K562 (cell line): ENCODE results near the gene ZSWIM6. TPM values are rescaled to one million over a fixed set of nuclear protein-coding genes. Genes with fewer than 3 reads are reported as not detected.

Experiments used
- ATAC-seq: fragments of 200-7000 bp; cut with Tn5 transposase; 3 replicates; pipeline ENCODE4 v1.9.1; 2020; ENCODE audit warnings: moderate library complexity
- BruUV-seq: library from RNA; stranded (reverse); fragments of 400-500 nt; replicated peaks from 2 replicates; lab custom pipeline; 2021; lab: Mats Ljungman, UMichigan
- CTCF ChIA-PET: fragments of 300-600 bp; formaldehyde crosslinking; extraction: SDS; loops from one replicate; lab custom pipeline; 2021; ENCODE audit warnings: low intra/inter-chr PET ratio; lab: Yijun Ruan, JAX
- POLR2A ChIA-PET: fragments of 300-600, 350-650 bp; sonication (Branson Sonifier 250); formaldehyde crosslinking; extraction: SDS; loops from one replicate; lab custom pipeline; 2021; ENCODE audit warnings: antibody characterized with exemption, inconsistent platforms; lab: Yijun Ruan, JAX
- DNase-seq, 4 experiments: peaks; one replicate each; pipeline versions ENCODE4 v3.0.0 to v3.0.0-alpha.2; 2011 to 2018; ENCODE audit warnings: low spot score in 3 of 4, mixed read lengths in 3 of 4; ENCODE audit errors: extremely low read depth in 1 of 4
- FAIRE-seq: peaks from 2 replicates; lab custom pipeline; 2011; peaks lifted over from hg19 to GRCh38; lab: Jason Lieb, UNC
- H2AFZ ChIP-seq: 2 replicates; pipeline ENCODE4 v1.6.0; 2011; ENCODE audit warnings: low read depth, low read length, control low read depth, inconsistent platforms
- H3K27ac ChIP-seq: fragments of 200-600 bp; 3 replicates; pipeline ENCODE4 v1.8.0; 2011; ENCODE audit warnings: low read depth, mild to moderate bottlenecking, control low read depth, inconsistent platforms, low read length, moderate library complexity, mixed read lengths; ENCODE audit errors: extremely low read depth
- H3K27me3 ChIP-seq, 2 experiments: fragments of 300-600 bp in 1 of 2; 2 replicates in 1 of 2; 3 replicates in 1 of 2; pipeline versions ENCODE4 v1.6.0 to v1.8.0; 2011; ENCODE audit warnings: inconsistent platforms in 2 of 2, low read length in 2 of 2, mild to moderate bottlenecking in 1 of 2, mixed read lengths in 1 of 2, moderate library complexity in 1 of 2; ENCODE audit not compliant: control insufficient read depth in 2 of 2, insufficient read depth in 2 of 2
- H3K36me3 ChIP-seq: fragments of 300-600 bp; 3 replicates; pipeline ENCODE4 v1.8.0; 2011; ENCODE audit warnings: mild to moderate bottlenecking, low read length, inconsistent platforms; ENCODE audit not compliant: control insufficient read depth, insufficient read depth
- H3K4me1 ChIP-seq, 2 experiments: fragments of 200-600 bp in 1 of 2; replicated peaks in 1 of 2; 2 replicates in 1 of 2; 3 replicates in 1 of 2; pipeline versions ENCODE4 v1.5.1 to v1.8.0; 2011; ENCODE audit warnings: inconsistent platforms in 2 of 2, low read length in 2 of 2, mild to moderate bottlenecking in 1 of 2, mixed read lengths in 1 of 2, moderate library complexity in 1 of 2; ENCODE audit not compliant: control insufficient read depth in 2 of 2, insufficient read depth in 2 of 2
- H3K4me2 ChIP-seq: 2 replicates; pipeline ENCODE4 v1.6.1; 2011; ENCODE audit warnings: low read length, control low read depth, inconsistent platforms, mixed read lengths; ENCODE audit not compliant: insufficient read depth
- H3K4me3 ChIP-seq: fragments of 200-600 bp; sonication (generic), shearing (Covaris generic); 2 replicates; pipeline ENCODE4 v1.5.1; 2016; ENCODE audit warnings: control low read depth, inconsistent platforms
- H3K79me2 ChIP-seq: fragments of 200-600 bp; 3 replicates; pipeline ENCODE4 v1.8.0; 2011; ENCODE audit warnings: low read length, inconsistent platforms; ENCODE audit not compliant: control insufficient read depth, insufficient read depth
- H3K9ac ChIP-seq, 2 experiments: 2 replicates each; pipeline versions ENCODE4 v1.6.0 to v1.6.1; 2011; ENCODE audit warnings: low read depth in 2 of 2, low read length in 2 of 2, control low read depth in 1 of 2, inconsistent platforms in 1 of 2, mild to moderate bottlenecking in 1 of 2, mixed read lengths in 1 of 2; ENCODE audit not compliant: insufficient read depth in 1 of 2
- H3K9me1 ChIP-seq: one replicate; pipeline ENCODE4 v1.6.0; 2011; ENCODE audit warnings: inconsistent platforms, mild to moderate bottlenecking, low read length, moderate library complexity; ENCODE audit not compliant: control insufficient read depth, insufficient read depth
- H3K9me3 ChIP-seq: replicated peaks from 2 replicates; pipeline ENCODE4 v1.5.1; 2011; ENCODE audit warnings: low read depth, low read length, inconsistent platforms; ENCODE audit not compliant: control insufficient read depth, insufficient read depth
- H4K20me1 ChIP-seq: replicated peaks from 2 replicates; pipeline ENCODE4 v1.6.1; 2011; ENCODE audit warnings: low read length, inconsistent platforms, mixed read lengths; ENCODE audit not compliant: control insufficient read depth, insufficient read depth
- AFF4 ChIP-seq: sonication (generic); formaldehyde crosslinking; IDR thresholded peaks from 2 replicates; pipeline ENCODE4 v1.8.0; 2023; ENCODE audit warnings: mild to moderate bottlenecking, missing genetic modification reagents
- CC2D1A ChIP-seq: fragments of 450-650 bp; IDR thresholded peaks from 2 replicates; pipeline ENCODE4 v1.6.1; 2017; ENCODE audit warnings: mild to moderate bottlenecking
- CREM ChIP-seq: IDR thresholded peaks from 2 replicates; pipeline ENCODE4 v1.6.1; 2014; ENCODE audit warnings: antibody characterized with exemption, low read depth
- ESRRA ChIP-seq: fragments of 450-650 bp; IDR thresholded peaks from 2 replicates; pipeline ENCODE4 v1.6.1; 2014; ENCODE audit warnings: low read depth, mild to moderate bottlenecking, moderate library complexity, borderline replicate concordance
- NCOA4 ChIP-seq: fragments of 450-650 bp; IDR thresholded peaks from 2 replicates; pipeline ENCODE4 v1.6.1; 2018; ENCODE audit warnings: mild to moderate bottlenecking; ENCODE audit not compliant: partially characterized antibody
- NEUROD1 ChIP-seq: fragments of 150-350 bp; IDR thresholded peaks from 2 replicates; pipeline ENCODE4 v1.6.1; 2014; ENCODE audit warnings: borderline replicate concordance, low read length, low read depth; ENCODE audit not compliant: partially characterized antibody
- NUFIP1 ChIP-seq: fragments of 450-650 bp; IDR thresholded peaks from 2 replicates; pipeline ENCODE4 v1.6.1; 2018; ENCODE audit not compliant: partially characterized antibody
- PYGO2 ChIP-seq: fragments of 450-650 bp; IDR thresholded peaks from 2 replicates; pipeline ENCODE4 v1.6.1; 2016; ENCODE audit warnings: mild to moderate bottlenecking, missing genetic modification characterization, moderate library complexity, missing compliant biosample characterization
- RAD51 ChIP-seq: fragments of 450-650 bp; IDR thresholded peaks from 2 replicates; pipeline ENCODE4 v1.7.1; 2016; ENCODE audit warnings: low read depth, mild to moderate bottlenecking, borderline replicate concordance
- ZBTB8A ChIP-seq: fragments of 450-650 bp; IDR thresholded peaks from 2 replicates; pipeline ENCODE4 v1.6.1; 2018; ENCODE audit warnings: mild to moderate bottlenecking, moderate library complexity; ENCODE audit not compliant: partially characterized antibody
- ZNF347 ChIP-seq: fragments of 450-650 bp; formaldehyde crosslinking; IDR thresholded peaks from 2 replicates; pipeline ENCODE4 v1.4.0; 2020; ENCODE audit warnings: low read depth, mild to moderate bottlenecking, moderate library complexity
- ZNF764 ChIP-seq: fragments of 250-450 bp; sonication (Bioruptor Pico); IDR thresholded peaks from 2 replicates; pipeline ENCODE4 v1.4.0; 2020; ENCODE audit warnings: low read depth, mild to moderate bottlenecking, moderate library complexity
- ZZZ3 ChIP-seq: fragments of 450-650 bp; IDR thresholded peaks from 2 replicates; pipeline ENCODE4 v1.6.1; 2016; ENCODE audit warnings: antibody characterized with exemption, mild to moderate bottlenecking, moderate library complexity
- WGBS: fragments of 100-300 bp; shearing (Covaris generic); methylation state at CpG from one replicate; pipeline ENCODE4 v1.1.6; 2016; ENCODE audit warnings: low coverage, mixed read lengths; ENCODE audit not compliant: insufficient coverage; ENCODE audit errors: missing lambda C conversion rate; 5-methylcytosine and 5-hydroxymethylcytosine counted together
- in situ Hi-C: fragments of 300-500 bp; cut with MboI; formaldehyde crosslinking; loops from 4 replicates; pipeline ENCODE4 v1.15.0; 2018; ENCODE audit warnings: inconsistent platforms, mixed read lengths
- intact Hi-C: fragments of 100-400 bp; cut with micrococcal nuclease; formaldehyde crosslinking; loops from 2 replicates; pipeline ENCODE4 v1.14.2; 2022
- polyA plus RNA-seq, 8 experiments: library from polyadenylated mRNA; depleted of rRNA in 4 of 8; stranded (reverse) in 5 of 8; unstranded in 3 of 8; fragments of >200 nt; fragmentation: Nextera tagmentation in 2 of 8; fragmentation: Illumina TruSeq in 1 of 8; extraction: Ambion mirVana in 2 of 8; extraction: Trizol in 1 of 8; gene quantifications; 2 replicates each; pipeline versions ENCODE4 v1.2.1 to v1.2.3, GENCODE V29; 2011 to 2014; ENCODE audit warnings: inconsistent platforms in 1 of 8, missing spikeins in 1 of 8
- total RNA-seq, 7 experiments: library from RNA; depleted of rRNA in 6 of 7; stranded (reverse); fragments of >200 nt in 6 of 7; fragmentation: Illumina TruSeq in 2 of 7; extraction: Trizol in 2 of 7; gene quantifications; 2 replicates each; pipeline versions ENCODE4 v1.2.1 to v1.2.3, GENCODE V29; 2011 to 2021; ENCODE audit warnings: low replicate concordance in 1 of 7
- TF ChIP-seq, protein P1 (sequence below), 2 experiments: fragments of 250-450 bp in 1 of 2; fragments of 450-650 bp in 1 of 2; sonication (Bioruptor Pico) in 1 of 2; IDR thresholded peaks; 2 replicates each; pipeline versions ENCODE4 v1.6.1 to v1.8.0; 2016 to 2021; ENCODE audit warnings: mild to moderate bottlenecking in 2 of 2, moderate library complexity in 2 of 2, missing compliant biosample characterization in 1 of 2, missing genetic modification characterization in 1 of 2

Gene ZSWIM6
- total and polyA plus RNA-seq, 9 of the 15 experiments (the other 6 are each of a cell fraction or from before 2014, with no cell fraction given), result 0.81 to 3.2 (median 2.0) TPM

GRCh38 chr5:61298580-61298979, 33.5 kb upstream of the ZSWIM6 start:
- ATAC-seq (no peak), FAIRE-seq (no peak), DNase-seq (no peak)
- no peaks in the 10 kb centered on the region for H4K20me1 ChIP-seq
- no peak overlapping the region for H2AFZ ChIP-seq
- ChIA-PET CTCF (no interaction called here), POLR2A (no interaction called here)
- H3K4me3 ChIP-seq, result no peak overlapping the region
- no peak overlapping the region for H3K9ac ChIP-seq
- H3K4me2 ChIP-seq, result no peak overlapping the region
- H3K9me3 ChIP-seq, result no peaks in the 10 kb centered on the region
- H3K36me3 ChIP-seq, result no peaks in the 10 kb centered on the region
- H3K27me3 ChIP-seq, result peaks cover 0 to 9% of the 10 kb centered on the region in 2 experiments; a peak in 1 of 5 replicates
- H3K79me2 ChIP-seq, result no peaks in the 10 kb centered on the region
- in situ Hi-C loops, result no loop called here
- TF ChIP-seq, protein P1, sequence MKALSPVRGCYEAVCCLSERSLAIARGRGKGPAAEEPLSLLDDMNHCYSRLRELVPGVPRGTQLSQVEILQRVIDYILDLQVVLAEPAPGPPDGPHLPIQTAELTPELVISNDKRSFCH (CRISPR knock-in tag; IDR thresholded peaks at IDR 0.05), result no peak
- TF ChIP-seq, protein P1 (tag; IDR thresholded peaks at IDR 0.05), result no peak
- no peak for TF ChIP-seq NEUROD1
- no peak for TF ChIP-seq NCOA4
- TF ChIP-seq ZZZ3, result no peak
- no peak for TF ChIP-seq ESRRA
- TF ChIP-seq ZNF347, result no peak
- no peak for TF ChIP-seq CREM
- TF ChIP-seq RAD51, result no peak
- no peak for TF ChIP-seq ZBTB8A
- no peak for TF ChIP-seq PYGO2
- TF ChIP-seq NUFIP1, result no peak
- TF ChIP-seq AFF4 (CRISPR knock-in tag), result no peak
- TF ChIP-seq CC2D1A, result no peak
- no peak for TF ChIP-seq ZNF764
- intact Hi-C loops, result no loop called here
- BruUV-seq, result no TSS peak
- WGBS, result 8% methylated on average over 6 of the region's 6 CpGs
- H3K4me1 ChIP-seq, result no peaks in the 10 kb centered on the region
- no peaks in the 10 kb centered on the region for H3K9me1 ChIP-seq
- no peak overlapping the region for H3K27ac ChIP-seq
